Liver (tissue), 9 donors: Measurements from ENCODE around the gene HSD17B13. TPM values are rescaled to one million over a fixed set of nuclear protein-coding genes. Genes with fewer than 3 reads are reported as not detected.

Experiments used
- DNase-seq: peaks from one replicate; pipeline ENCODE4 v3.0.0-alpha.2; 2017; ENCODE audit warnings: low spot score
- H3K27ac ChIP-seq, 2 donors: one replicate each; pipeline ENCODE4 v1.7.0; 2013; ENCODE audit warnings: inconsistent platforms in 2 of 2, low read length in 2 of 2, control low read depth in 1 of 2, low read depth in 1 of 2, mild to moderate bottlenecking in 1 of 2
- H3K27me3 ChIP-seq, 4 donors: one replicate each; pipeline versions ENCODE4 v1.6.1 to v1.7.0; 2013; ENCODE audit warnings: low read length in 3 of 4, inconsistent platforms in 1 of 4, mild to moderate bottlenecking in 1 of 4, moderate library complexity in 1 of 4; ENCODE audit not compliant: control insufficient read depth in 4 of 4, insufficient read depth in 4 of 4
- H3K36me3 ChIP-seq, 4 donors: one replicate each; pipeline versions ENCODE4 v1.6.1 to v1.7.0; 2013; ENCODE audit warnings: low read length in 3 of 4, mild to moderate bottlenecking in 3 of 4, low read depth in 1 of 4, moderate library complexity in 1 of 4; ENCODE audit not compliant: control insufficient read depth in 4 of 4, insufficient read depth in 3 of 4
- H3K4me1 ChIP-seq, 4 donors: one replicate each; pipeline versions ENCODE4 v1.6.1 to v1.7.0; 2013; ENCODE audit warnings: low read length in 3 of 4, mild to moderate bottlenecking in 3 of 4, moderate library complexity in 1 of 4; ENCODE audit not compliant: control insufficient read depth in 4 of 4, insufficient read depth in 4 of 4
- H3K4me3 ChIP-seq, 3 donors: one replicate each; pipeline versions ENCODE4 v1.6.1 to v1.7.0; 2013; ENCODE audit warnings: low read length in 3 of 3, control low read depth in 1 of 3, low read depth in 1 of 3, mild to moderate bottlenecking in 1 of 3
- H3K9ac ChIP-seq, 2 donors: one replicate each; pipeline ENCODE4 v1.7.0; 2013; ENCODE audit warnings: low read length in 2 of 2, mild to moderate bottlenecking in 2 of 2, moderate library complexity in 2 of 2, control low read depth in 1 of 2, low read depth in 1 of 2
- H3K9me3 ChIP-seq, 4 donors: one replicate each; pipeline versions ENCODE4 v1.6.1 to v1.7.0; 2013; ENCODE audit warnings: low read length in 3 of 4; ENCODE audit not compliant: control insufficient read depth in 4 of 4
- EGR1 ChIP-seq, 2 donors: IDR thresholded peaks; 2 replicates each; pipeline ENCODE4 v1.6.1; 2016 to 2018; ENCODE audit warnings: antibody characterized with exemption in 2 of 2, low read depth in 2 of 2
- FOXA1 ChIP-seq: IDR thresholded peaks from 2 replicates; pipeline ENCODE4 v1.6.1; 2016; ENCODE audit warnings: antibody characterized with exemption
- FOXA2 ChIP-seq: IDR thresholded peaks from 2 replicates; pipeline ENCODE4 v1.6.1; 2016; ENCODE audit warnings: antibody characterized with exemption
- GABPA ChIP-seq, 2 donors: IDR thresholded peaks in 1 of 2; conservative IDR thresholded peaks in 1 of 2; 2 replicates each; pipeline ENCODE4 v1.6.1; 2016; ENCODE audit warnings: antibody characterized with exemption in 2 of 2, mild to moderate bottlenecking in 1 of 2, moderate library complexity in 1 of 2
- HNF4A ChIP-seq, 2 donors: conservative IDR thresholded peaks; 2 replicates each; pipeline ENCODE4 v1.6.1; 2016; ENCODE audit warnings: antibody characterized with exemption in 2 of 2, mild to moderate bottlenecking in 2 of 2
- HNF4G ChIP-seq: IDR thresholded peaks from 2 replicates; pipeline ENCODE4 v1.6.1; 2016; ENCODE audit warnings: antibody characterized with exemption
- JUND ChIP-seq, 2 donors: IDR thresholded peaks; 2 replicates each; pipeline ENCODE4 v1.6.1; 2016; ENCODE audit warnings: antibody characterized with exemption in 2 of 2
- RAD21 ChIP-seq, 2 donors: IDR thresholded peaks; 2 replicates each; pipeline ENCODE4 v1.6.1; 2016; ENCODE audit warnings: antibody characterized with exemption in 2 of 2, mild to moderate bottlenecking in 2 of 2
- RXRA ChIP-seq, 2 donors: IDR thresholded peaks; 2 replicates each; pipeline ENCODE4 v1.6.1; 2017 to 2018; ENCODE audit warnings: antibody characterized with exemption in 2 of 2, mild to moderate bottlenecking in 1 of 2
- SP1 ChIP-seq: IDR thresholded peaks from 2 replicates; pipeline ENCODE4 v1.6.1; 2018; ENCODE audit warnings: antibody characterized with exemption, mild to moderate bottlenecking
- TAF1 ChIP-seq: conservative IDR thresholded peaks from 2 replicates; pipeline ENCODE4 v1.6.1; 2016; ENCODE audit warnings: antibody characterized with exemption, mild to moderate bottlenecking
- WGBS: extraction: QIAGEN DNeasy Blood & Tissue Kit; methylation state at CpG from one replicate; pipeline ENCODE4 v1.1.7; 2013; 5-methylcytosine and 5-hydroxymethylcytosine counted together
- polyA plus RNA-seq, 2 donors: library from polyadenylated mRNA; stranded (reverse) in 1 of 2; unstranded in 1 of 2; fragments of 200-250 nt in 1 of 2; fragments of >200 nt in 1 of 2; fragmentation: Nextera tagmentation in 1 of 2; extraction: Ambion mirVana in 1 of 2; gene quantifications; one replicate each; pipeline versions ENCODE4 v1.2.1 to v1.2.3, GENCODE V29; 2013 to 2015
- total RNA-seq, 2 donors: library from RNA; depleted of rRNA; stranded (reverse); fragments of >200 nt; gene quantifications; one replicate each; pipeline ENCODE4 v1.2.3, GENCODE V29; 2014
- TF ChIP-seq, protein P1 (sequence below): IDR thresholded peaks from 2 replicates; pipeline ENCODE4 v1.6.1; 2016; ENCODE audit warnings: antibody characterized with exemption
- TF ChIP-seq, protein P2 (sequence below): fragments of 150-350 bp; IDR thresholded peaks from 2 replicates; pipeline ENCODE4 v1.5.1; 2017; ENCODE audit warnings: improper control_type of control experiment, low read depth, low read length; ENCODE audit not compliant: missing input control
- TF ChIP-seq, protein P3 (sequence below): IDR thresholded peaks from 2 replicates; pipeline ENCODE4 v1.6.1; 2016; ENCODE audit warnings: antibody characterized with exemption
- TF ChIP-seq, protein P4 (sequence below): IDR thresholded peaks from 2 replicates; pipeline ENCODE4 v1.6.1; 2016; ENCODE audit warnings: antibody characterized with exemption
- TF ChIP-seq, protein P5 (sequence below): IDR thresholded peaks from 2 replicates; pipeline ENCODE4 v1.6.1; 2016; ENCODE audit warnings: antibody characterized with exemption, mild to moderate bottlenecking
- donor health status: healthy.
- donor health status: healthy.
- donor health status: healthy.
- donor health status: healthy.
- donor health status: healthy.

The HSD17B13 gene
- total and polyA plus RNA-seq, 4 donors, result 0.09 to 61.7 (median 22.8) TPM

DNA sequence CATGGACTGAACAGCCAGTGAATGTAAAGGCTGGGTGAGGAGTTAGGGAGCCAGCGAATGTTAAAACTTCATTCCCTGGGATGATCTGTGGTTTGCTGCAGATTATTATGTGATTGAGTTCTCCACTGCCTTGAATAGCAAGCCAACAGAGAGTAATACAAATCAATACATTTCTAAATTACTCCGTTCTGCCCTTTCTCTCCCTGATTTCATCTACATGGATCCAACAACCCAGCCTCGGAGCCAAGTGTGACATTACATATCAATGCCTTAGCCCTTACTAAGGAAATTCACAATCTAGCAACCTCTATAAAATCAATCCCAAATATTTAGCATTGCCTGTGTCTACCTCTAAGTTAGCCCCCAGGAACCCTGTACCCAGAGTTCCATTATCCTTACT lies 11.0 kb downstream of the HSD17B13 start:
- DNase-seq, result no peak
- WGBS, result 70% methylated on average over 3 of the region's 3 CpGs
- H3K4me3 ChIP-seq, result no peak overlapping the region
- TF ChIP-seq, protein P1, sequence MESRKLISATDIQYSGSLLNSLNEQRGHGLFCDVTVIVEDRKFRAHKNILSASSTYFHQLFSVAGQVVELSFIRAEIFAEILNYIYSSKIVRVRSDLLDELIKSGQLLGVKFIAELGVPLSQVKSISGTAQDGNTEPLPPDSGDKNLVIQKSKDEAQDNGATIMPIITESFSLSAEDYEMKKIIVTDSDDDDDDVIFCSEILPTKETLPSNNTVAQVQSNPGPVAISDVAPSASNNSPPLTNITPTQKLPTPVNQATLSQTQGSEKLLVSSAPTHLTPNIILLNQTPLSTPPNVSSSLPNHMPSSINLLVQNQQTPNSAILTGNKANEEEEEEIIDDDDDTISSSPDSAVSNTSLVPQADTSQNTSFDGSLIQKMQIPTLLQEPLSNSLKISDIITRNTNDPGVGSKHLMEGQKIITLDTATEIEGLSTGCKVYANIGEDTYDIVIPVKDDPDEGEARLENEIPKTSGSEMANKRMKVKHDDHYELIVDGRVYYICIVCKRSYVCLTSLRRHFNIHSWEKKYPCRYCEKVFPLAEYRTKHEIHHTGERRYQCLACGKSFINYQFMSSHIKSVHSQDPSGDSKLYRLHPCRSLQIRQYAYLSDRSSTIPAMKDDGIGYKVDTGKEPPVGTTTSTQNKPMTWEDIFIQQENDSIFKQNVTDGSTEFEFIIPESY, result no peak
- TF ChIP-seq GABPA (IDR thresholded peaks at IDR 0.05 in 1 of 2, conservative IDR thresholded peaks at IDR 0.05 in 1 of 2) (no peak), FOXA2 (no peak), EGR1 (IDR thresholded peaks at IDR 0.05; ENCODE audit: low read depth in 2 of 2) (no peak), FOXA1 (no peak), RXRA (IDR thresholded peaks at IDR 0.05) (no peak), SP1 (no peak), TAF1 (no peak), JUND (IDR thresholded peaks at IDR 0.05) (no peak), HNF4A (conservative IDR thresholded peaks at IDR 0.05) (no peak), HNF4G (no peak), RAD21 (IDR thresholded peaks at IDR 0.05) (no peak)
- TF ChIP-seq, protein P2, sequence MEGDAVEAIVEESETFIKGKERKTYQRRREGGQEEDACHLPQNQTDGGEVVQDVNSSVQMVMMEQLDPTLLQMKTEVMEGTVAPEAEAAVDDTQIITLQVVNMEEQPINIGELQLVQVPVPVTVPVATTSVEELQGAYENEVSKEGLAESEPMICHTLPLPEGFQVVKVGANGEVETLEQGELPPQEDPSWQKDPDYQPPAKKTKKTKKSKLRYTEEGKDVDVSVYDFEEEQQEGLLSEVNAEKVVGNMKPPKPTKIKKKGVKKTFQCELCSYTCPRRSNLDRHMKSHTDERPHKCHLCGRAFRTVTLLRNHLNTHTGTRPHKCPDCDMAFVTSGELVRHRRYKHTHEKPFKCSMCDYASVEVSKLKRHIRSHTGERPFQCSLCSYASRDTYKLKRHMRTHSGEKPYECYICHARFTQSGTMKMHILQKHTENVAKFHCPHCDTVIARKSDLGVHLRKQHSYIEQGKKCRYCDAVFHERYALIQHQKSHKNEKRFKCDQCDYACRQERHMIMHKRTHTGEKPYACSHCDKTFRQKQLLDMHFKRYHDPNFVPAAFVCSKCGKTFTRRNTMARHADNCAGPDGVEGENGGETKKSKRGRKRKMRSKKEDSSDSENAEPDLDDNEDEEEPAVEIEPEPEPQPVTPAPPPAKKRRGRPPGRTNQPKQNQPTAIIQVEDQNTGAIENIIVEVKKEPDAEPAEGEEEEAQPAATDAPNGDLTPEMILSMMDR, result no peak
- TF ChIP-seq, protein P3, sequence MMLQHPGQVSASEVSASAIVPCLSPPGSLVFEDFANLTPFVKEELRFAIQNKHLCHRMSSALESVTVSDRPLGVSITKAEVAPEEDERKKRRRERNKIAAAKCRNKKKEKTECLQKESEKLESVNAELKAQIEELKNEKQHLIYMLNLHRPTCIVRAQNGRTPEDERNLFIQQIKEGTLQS, result no peak
- TF ChIP-seq, protein P4, sequence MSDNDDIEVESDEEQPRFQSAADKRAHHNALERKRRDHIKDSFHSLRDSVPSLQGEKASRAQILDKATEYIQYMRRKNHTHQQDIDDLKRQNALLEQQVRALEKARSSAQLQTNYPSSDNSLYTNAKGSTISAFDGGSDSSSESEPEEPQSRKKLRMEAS, result no peak
- TF ChIP-seq, protein P5, sequence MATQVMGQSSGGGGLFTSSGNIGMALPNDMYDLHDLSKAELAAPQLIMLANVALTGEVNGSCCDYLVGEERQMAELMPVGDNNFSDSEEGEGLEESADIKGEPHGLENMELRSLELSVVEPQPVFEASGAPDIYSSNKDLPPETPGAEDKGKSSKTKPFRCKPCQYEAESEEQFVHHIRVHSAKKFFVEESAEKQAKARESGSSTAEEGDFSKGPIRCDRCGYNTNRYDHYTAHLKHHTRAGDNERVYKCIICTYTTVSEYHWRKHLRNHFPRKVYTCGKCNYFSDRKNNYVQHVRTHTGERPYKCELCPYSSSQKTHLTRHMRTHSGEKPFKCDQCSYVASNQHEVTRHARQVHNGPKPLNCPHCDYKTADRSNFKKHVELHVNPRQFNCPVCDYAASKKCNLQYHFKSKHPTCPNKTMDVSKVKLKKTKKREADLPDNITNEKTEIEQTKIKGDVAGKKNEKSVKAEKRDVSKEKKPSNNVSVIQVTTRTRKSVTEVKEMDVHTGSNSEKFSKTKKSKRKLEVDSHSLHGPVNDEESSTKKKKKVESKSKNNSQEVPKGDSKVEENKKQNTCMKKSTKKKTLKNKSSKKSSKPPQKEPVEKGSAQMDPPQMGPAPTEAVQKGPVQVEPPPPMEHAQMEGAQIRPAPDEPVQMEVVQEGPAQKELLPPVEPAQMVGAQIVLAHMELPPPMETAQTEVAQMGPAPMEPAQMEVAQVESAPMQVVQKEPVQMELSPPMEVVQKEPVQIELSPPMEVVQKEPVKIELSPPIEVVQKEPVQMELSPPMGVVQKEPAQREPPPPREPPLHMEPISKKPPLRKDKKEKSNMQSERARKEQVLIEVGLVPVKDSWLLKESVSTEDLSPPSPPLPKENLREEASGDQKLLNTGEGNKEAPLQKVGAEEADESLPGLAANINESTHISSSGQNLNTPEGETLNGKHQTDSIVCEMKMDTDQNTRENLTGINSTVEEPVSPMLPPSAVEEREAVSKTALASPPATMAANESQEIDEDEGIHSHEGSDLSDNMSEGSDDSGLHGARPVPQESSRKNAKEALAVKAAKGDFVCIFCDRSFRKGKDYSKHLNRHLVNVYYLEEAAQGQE, result no peak
- H3K27me3 ChIP-seq, result no peaks in the 10 kb centered on the region
- H3K9ac ChIP-seq, result no peak overlapping the region
- no peak overlapping the region for H3K27ac ChIP-seq
- H3K4me1 ChIP-seq, result no peaks in the 10 kb centered on the region
- H3K36me3 ChIP-seq, result peaks cover 0 to 63% (median 32%) of the 10 kb centered on the region in 4 donors
- no peaks in the 10 kb centered on the region for H3K9me3 ChIP-seq
